Parathyroid adenoma (tissue), 2 donors: ENCODE data around the gene RBM28.

Experiments used
- H2AFZ ChIP-seq: fragments of 300-600 bp; sonication (generic); one replicate; pipeline ENCODE4 v1.7.0; 2017; ENCODE audit warnings: antibody characterized with exemption, mild to moderate bottlenecking
- H3K27ac ChIP-seq: fragments of 300-600 bp; sonication (generic); one replicate; pipeline ENCODE4 v1.7.0; 2017
- H3K27me3 ChIP-seq: fragments of 300-600 bp; sonication (generic); one replicate; pipeline ENCODE4 v1.7.0; 2017; ENCODE audit warnings: low read length; ENCODE audit not compliant: control insufficient read depth, insufficient read depth
- H3K36me3 ChIP-seq: fragments of 300-600 bp; sonication (generic); one replicate; pipeline ENCODE4 v1.7.0; 2017; ENCODE audit warnings: low read length; ENCODE audit not compliant: control insufficient read depth, insufficient read depth
- H3K4me1 ChIP-seq: fragments of 300-600 bp; sonication (generic); one replicate; pipeline ENCODE4 v1.7.0; 2017; ENCODE audit warnings: control low read depth
- H3K4me2 ChIP-seq: fragments of 300-600 bp; sonication (generic); one replicate; pipeline ENCODE4 v1.7.0; 2017; ENCODE audit warnings: low read length
- H3K4me3 ChIP-seq: fragments of 300-600 bp; sonication (generic); one replicate; pipeline ENCODE4 v1.7.0; 2017; ENCODE audit warnings: low read depth, low read length
- H3K79me2 ChIP-seq: fragments of 300-600 bp; sonication (generic); one replicate; pipeline ENCODE4 v1.7.0; 2017; ENCODE audit warnings: control low read depth
- H3K9ac ChIP-seq: fragments of 300-600 bp; sonication (generic); one replicate; pipeline ENCODE4 v1.7.0; 2017; ENCODE audit warnings: mild to moderate bottlenecking
- H3K9me3 ChIP-seq: fragments of 300-600 bp; sonication (generic); one replicate; pipeline ENCODE4 v1.7.0; 2017; ENCODE audit warnings: low read length; ENCODE audit not compliant: control insufficient read depth
- CTCF ChIP-seq: fragments of 300-600 bp; sonication (generic); IDR thresholded peaks from one replicate; pipeline ENCODE4 v1.7.0; 2017; ENCODE audit warnings: antibody characterized with exemption, mild to moderate bottlenecking
- donor health status: primary hyperparathyroidism.

Gene RBM28

GRCh38 chr7:128310499-128310898 is 33.2 kb downstream of the RBM28 start:
- Histone ChIP-seq H3K9me3 (no peaks in the 10 kb centered on the region), H3K9ac (no peak overlapping the region), H2AFZ (no peak overlapping the region), H3K79me2 (no peaks in the 10 kb centered on the region), H3K27ac (no peak overlapping the region), H3K36me3 (no peaks in the 10 kb centered on the region), H3K27me3 (no peaks in the 10 kb centered on the region), H3K4me3 (no peak overlapping the region), H3K4me2 (no peak overlapping the region), H3K4me1 (no peaks in the 10 kb centered on the region)
- no peak for TF ChIP-seq CTCF

- no peaks in the 10 kb centered on the region for H3K9me3 ChIP-seq
- H3K27me3 ChIP-seq = no peaks in the 10 kb centered on the region
- no peaks in the 10 kb centered on the region for H3K79me2 ChIP-seq
- no peak overlapping the region for H3K9ac ChIP-seq
- no peak overlapping the region for H2AFZ ChIP-seq
- H3K4me2 ChIP-seq = no peak overlapping the region
- H3K27ac ChIP-seq = no peak overlapping the region
- H3K4me1 ChIP-seq = no peaks in the 10 kb centered on the region
- no peak for TF ChIP-seq CTCF
- H3K36me3 ChIP-seq = no peaks in the 10 kb centered on the region
- no peak overlapping the region for H3K4me3 ChIP-seq
These were observed 33.7 kb downstream of the RBM28 start for GRCh38 chr7:128309976-128310375.

GRCh38 chr7:128309124-128309523 is 34.6 kb downstream of the RBM28 start:
- H3K27me3 ChIP-seq = no peaks in the 10 kb centered on the region
- H3K36me3 ChIP-seq = no peaks in the 10 kb centered on the region
- no peaks in the 10 kb centered on the region for H3K79me2 ChIP-seq

GRCh38 chr7:128307061-128307460 is 36.6 kb downstream of the RBM28 start:
- Histone ChIP-seq H3K4me1 (peaks cover 10% of the 10 kb centered on the region), H3K9me3 (no peaks in the 10 kb centered on the region), H3K36me3 (no peaks in the 10 kb centered on the region), H3K4me2 (no peak overlapping the region), H3K27me3 (no peaks in the 10 kb centered on the region), H3K27ac (no peak overlapping the region), H3K79me2 (no peaks in the 10 kb centered on the region), H3K4me3 (no peak overlapping the region), H2AFZ (no peak overlapping the region), H3K9ac (no peak overlapping the region)
- no peak for TF ChIP-seq CTCF

More at GRCh38 chr7:128309124-128309523, 34.6 kb downstream of the RBM28 start:
- Histone ChIP-seq H3K4me1 (peaks cover 5% of the 10 kb centered on the region), H3K9me3 (no peaks in the 10 kb centered on the region), H2AFZ (no peak overlapping the region), H3K9ac (no peak overlapping the region), H3K4me3 (no peak overlapping the region), H3K27ac (no peak overlapping the region), H3K4me2 (no peak overlapping the region)
- TF ChIP-seq CTCF = no peak

- no peaks in the 10 kb centered on the region for H3K79me2 ChIP-seq
- H3K4me1 ChIP-seq = peaks cover 10% of the 10 kb centered on the region
- H3K9ac ChIP-seq = no peak overlapping the region
- no peaks in the 10 kb centered on the region for H3K27me3 ChIP-seq
- H3K27ac ChIP-seq = no peak overlapping the region
- H3K4me2 ChIP-seq = no peak overlapping the region
- no peaks in the 10 kb centered on the region for H3K9me3 ChIP-seq
- H3K4me3 ChIP-seq = no peak overlapping the region
- no peak for TF ChIP-seq CTCF
- H3K36me3 ChIP-seq = no peaks in the 10 kb centered on the region
- no peak overlapping the region for H2AFZ ChIP-seq
These were observed 39.5 kb downstream of the RBM28 start for GRCh38 chr7:128304212-128304611.
